Right atrium auricular region (tissue), 2 donors: ENCODE data around the gene CNOT6L. TPM values are rescaled to one million over a fixed set of nuclear protein-coding genes. Genes with fewer than 3 reads are reported as not detected.

ENCODE experiments used
- DNase-seq: peaks from one replicate; pipeline ENCODE4 v3.0.0-alpha.2; 2019; ENCODE audit warnings: low spot score
- H3K27ac ChIP-seq, 2 donors: fragments of 200-600 bp; sonication (generic); 1 replicate in 1 of 2; 2 replicates in 1 of 2; pipeline ENCODE4 v1.5.1; 2016 to 2019
- H3K27me3 ChIP-seq, 2 donors: fragments of 200-600 bp; sonication (generic); one replicate each; pipeline versions ENCODE4 v1.5.1 to v1.6.0; 2017 to 2019
- H3K36me3 ChIP-seq: fragments of 200-600 bp; sonication (generic); one replicate; pipeline ENCODE4 v1.5.1; 2016
- H3K4me1 ChIP-seq, 2 donors: fragments of 200-600 bp; sonication (generic); one replicate each; pipeline versions ENCODE4 v1.5.1 to v1.6.0; 2017 to 2019
- H3K4me3 ChIP-seq, 2 donors: fragments of 200-600 bp; sonication (generic); 1 replicate in 1 of 2; 2 replicates in 1 of 2; pipeline ENCODE4 v1.5.1; 2017 to 2019; ENCODE audit warnings: mild to moderate bottlenecking in 1 of 2, moderate library complexity in 1 of 2
- H3K9me3 ChIP-seq, 2 donors: fragments of 200-600 bp; sonication (generic); one replicate each; pipeline ENCODE4 v1.5.1; 2019
- total RNA-seq, 2 donors: library from RNA; depleted of rRNA; stranded (reverse); fragments of >200 nt; gene quantifications; one replicate each; pipeline ENCODE4 v1.1.0, GENCODE V29; 2016
- TF ChIP-seq, protein P1 (sequence below), 2 donors: fragments of 200-600 bp; sonication (generic); IDR thresholded peaks; one replicate each; pipeline ENCODE4 v1.5.1; 2019; ENCODE audit warnings: antibody characterized with exemption in 2 of 2

Gene CNOT6L
- total RNA-seq, 2 donors from 2014 or later: 11.4 to 14.3 TPM

DNA sequence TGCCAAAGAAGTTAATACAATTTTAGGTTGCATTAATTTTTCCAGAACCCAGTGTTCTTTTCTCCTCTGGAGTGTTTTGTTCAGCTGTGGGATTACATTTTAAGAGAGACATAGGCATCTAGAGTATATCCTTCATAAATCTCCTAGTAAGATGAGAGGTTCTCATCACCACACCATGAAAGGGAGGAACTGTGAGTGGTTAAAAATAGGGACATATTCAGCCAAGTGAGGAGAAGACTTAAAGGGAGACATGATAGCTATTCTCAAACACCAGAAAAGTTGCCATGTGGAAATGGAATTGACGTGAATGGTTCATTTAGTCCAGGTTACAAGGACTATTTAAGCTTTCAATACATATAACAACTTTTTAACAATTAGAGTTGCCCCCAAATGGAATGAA is 37.0 kb upstream of the CNOT6L start:
- no peak for DNase-seq
- Histone ChIP-seq H3K27ac (peak overlapping the region in 1 of 2 donors; percentile 54), H3K36me3 (no peaks in the 10 kb centered on the region), H3K27me3 (no peaks in the 10 kb centered on the region), H3K4me1 (peaks cover 0 to 9% of the 10 kb centered on the region in 2 donors), H3K4me3 (no peak overlapping the region), H3K9me3 (no peaks in the 10 kb centered on the region)
- TF ChIP-seq, protein P1, sequence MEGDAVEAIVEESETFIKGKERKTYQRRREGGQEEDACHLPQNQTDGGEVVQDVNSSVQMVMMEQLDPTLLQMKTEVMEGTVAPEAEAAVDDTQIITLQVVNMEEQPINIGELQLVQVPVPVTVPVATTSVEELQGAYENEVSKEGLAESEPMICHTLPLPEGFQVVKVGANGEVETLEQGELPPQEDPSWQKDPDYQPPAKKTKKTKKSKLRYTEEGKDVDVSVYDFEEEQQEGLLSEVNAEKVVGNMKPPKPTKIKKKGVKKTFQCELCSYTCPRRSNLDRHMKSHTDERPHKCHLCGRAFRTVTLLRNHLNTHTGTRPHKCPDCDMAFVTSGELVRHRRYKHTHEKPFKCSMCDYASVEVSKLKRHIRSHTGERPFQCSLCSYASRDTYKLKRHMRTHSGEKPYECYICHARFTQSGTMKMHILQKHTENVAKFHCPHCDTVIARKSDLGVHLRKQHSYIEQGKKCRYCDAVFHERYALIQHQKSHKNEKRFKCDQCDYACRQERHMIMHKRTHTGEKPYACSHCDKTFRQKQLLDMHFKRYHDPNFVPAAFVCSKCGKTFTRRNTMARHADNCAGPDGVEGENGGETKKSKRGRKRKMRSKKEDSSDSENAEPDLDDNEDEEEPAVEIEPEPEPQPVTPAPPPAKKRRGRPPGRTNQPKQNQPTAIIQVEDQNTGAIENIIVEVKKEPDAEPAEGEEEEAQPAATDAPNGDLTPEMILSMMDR (IDR thresholded peaks at IDR 0.05): no peak

DNA sequence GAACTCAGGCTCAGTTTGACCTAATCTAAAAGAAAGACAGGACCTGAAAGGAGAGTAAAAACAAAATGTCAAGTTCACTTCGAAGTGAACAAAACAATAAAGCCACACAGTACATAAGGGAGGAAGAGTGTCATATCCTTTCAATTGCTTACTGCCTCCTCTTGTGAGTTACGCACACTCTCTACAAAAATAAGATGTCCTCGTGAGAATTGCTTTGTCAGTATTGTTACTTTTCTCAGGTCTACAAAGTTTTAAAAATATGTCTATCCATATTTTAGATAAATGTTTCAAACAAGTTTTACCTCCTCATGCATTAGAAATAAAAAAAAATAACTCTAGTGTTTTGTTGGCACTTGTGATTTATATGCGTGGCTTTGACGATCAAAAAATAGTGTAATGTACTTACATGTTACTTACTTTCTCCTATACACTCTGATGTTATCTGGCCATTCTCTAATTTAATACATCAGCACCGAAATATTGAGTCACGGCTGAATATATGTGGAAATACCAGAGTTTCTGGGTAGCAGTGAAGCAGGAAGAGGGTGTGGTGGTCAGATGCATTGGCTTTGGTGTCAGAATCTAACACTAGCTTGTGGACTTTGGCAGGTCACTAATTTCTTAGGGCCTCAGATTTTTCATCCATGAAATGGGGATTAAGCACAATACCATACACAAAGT is 35.4 kb upstream of the CNOT6L start:
- Histone ChIP-seq H3K27ac (peak overlapping the region; percentile 19 to 62), H3K4me1 (peaks cover 0 to 9% of the 10 kb centered on the region in 2 donors), H3K9me3 (no peaks in the 10 kb centered on the region), H3K27me3 (no peaks in the 10 kb centered on the region), H3K36me3 (no peaks in the 10 kb centered on the region), H3K4me3 (no peak overlapping the region)
- TF ChIP-seq, protein P1 (IDR thresholded peaks at IDR 0.05): no peak
- DNase-seq: no peak

DNA sequence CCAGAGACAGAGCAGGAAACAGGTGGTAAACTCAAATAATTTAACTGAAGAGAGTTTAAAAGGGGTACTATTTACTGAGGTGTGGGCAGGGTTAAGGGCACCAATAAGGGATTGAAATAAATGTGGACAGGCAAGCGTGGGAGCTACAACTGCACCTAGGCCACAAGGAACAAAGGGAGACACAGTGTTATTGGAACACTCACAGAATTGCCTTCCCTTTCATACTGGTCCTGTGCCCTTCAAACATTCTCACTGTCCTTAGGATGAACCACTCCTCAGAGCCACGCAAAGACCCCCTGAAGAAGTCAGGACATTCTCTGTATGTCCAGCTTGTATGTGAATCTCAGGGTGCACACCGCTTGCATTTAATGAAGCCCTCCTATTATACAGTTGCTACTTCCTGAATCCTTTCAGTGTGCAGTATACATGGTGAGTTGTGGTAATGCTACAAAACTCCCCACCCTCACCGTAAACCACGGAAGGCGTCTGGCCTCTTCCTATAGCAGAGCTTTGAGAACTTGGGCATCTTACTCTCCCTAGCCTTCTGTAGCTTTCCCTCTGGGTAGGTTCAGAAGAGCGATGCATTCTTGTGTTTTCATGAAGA is 33.8 kb upstream of the CNOT6L start:
- no peak for DNase-seq
- H3K27ac ChIP-seq: peak overlapping the region in 1 of 2 donors; percentile 62
- H3K36me3 ChIP-seq: no peaks in the 10 kb centered on the region
- H3K4me1 ChIP-seq: peaks cover 0 to 9% of the 10 kb centered on the region in 2 donors
- no peaks in the 10 kb centered on the region for H3K9me3 ChIP-seq
- TF ChIP-seq, protein P1 (IDR thresholded peaks at IDR 0.05): no peak
- H3K27me3 ChIP-seq: no peaks in the 10 kb centered on the region
- H3K4me3 ChIP-seq: no peak overlapping the region

DNA sequence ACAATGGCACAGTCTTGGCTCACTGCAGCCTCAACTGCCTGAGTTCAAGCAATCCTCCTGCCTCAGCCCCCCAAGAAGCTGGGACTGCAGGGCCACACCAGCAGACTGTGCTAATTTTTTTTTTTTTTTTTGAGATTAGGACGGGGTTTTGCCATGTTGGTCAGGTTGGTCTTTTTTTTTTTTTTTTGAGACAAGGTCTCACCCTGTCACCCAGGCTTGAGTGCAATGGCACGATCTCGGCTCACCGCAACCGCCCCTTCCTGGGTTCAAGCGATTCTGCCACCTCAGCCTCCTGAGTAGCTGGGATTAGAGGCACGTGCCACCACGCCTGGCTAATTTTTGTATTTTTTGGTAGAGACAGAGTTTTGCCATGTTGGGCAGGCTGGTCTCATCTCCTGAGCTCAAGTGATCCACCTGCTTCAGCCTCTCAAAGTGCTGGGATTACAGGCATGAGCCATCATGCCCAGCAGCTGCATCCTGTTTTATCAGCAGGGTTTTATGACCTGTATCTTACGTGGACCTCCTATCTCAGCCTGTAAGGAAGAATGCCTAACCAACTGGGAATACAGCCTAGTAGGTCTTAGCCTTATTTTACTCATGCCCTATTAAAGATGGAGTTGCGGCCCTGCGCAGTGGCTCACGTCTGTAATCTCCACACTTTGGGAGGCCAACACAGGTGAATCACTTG is 30.3 kb upstream of the CNOT6L start:
- Histone ChIP-seq H3K27ac (no peak overlapping the region), H3K4me3 (no peak overlapping the region), H3K9me3 (no peaks in the 10 kb centered on the region), H3K27me3 (no peaks in the 10 kb centered on the region), H3K36me3 (no peaks in the 10 kb centered on the region), H3K4me1 (peaks cover 0 to 4% of the 10 kb centered on the region in 2 donors)
- no peak for DNase-seq
- TF ChIP-seq, protein P1 (IDR thresholded peaks at IDR 0.05): no peak

DNA sequence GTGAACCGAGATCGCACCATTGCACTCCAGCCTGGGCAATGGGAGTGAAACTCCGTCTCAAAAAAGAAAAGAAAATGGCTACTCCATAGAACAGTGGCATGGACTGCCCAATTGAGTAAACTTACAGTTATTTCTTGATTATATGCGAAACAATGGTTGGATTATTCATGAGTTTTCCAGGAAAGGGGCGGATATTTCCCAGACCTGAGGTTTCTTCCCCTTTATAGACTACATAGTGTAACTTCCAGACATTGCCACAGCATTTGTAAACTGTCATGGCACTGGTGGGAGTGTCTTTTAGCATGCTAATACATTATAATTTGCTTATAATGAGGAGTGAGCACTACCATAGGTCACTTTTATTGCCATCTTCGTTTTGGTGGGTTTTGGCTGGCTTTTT is 29.3 kb upstream of the CNOT6L start:
- H3K4me3 ChIP-seq: no peak overlapping the region
- H3K4me1 ChIP-seq: peaks cover 0 to 4% of the 10 kb centered on the region in 2 donors
- H3K36me3 ChIP-seq: no peaks in the 10 kb centered on the region
- H3K27me3 ChIP-seq: no peaks in the 10 kb centered on the region
- no peak overlapping the region for H3K27ac ChIP-seq
- TF ChIP-seq, protein P1 (IDR thresholded peaks at IDR 0.05): no peak
- no peak for DNase-seq
- no peaks in the 10 kb centered on the region for H3K9me3 ChIP-seq
